DND-41 (cell line): ENCODE measurements around the gene DIAPH2.

ENCODE experiments used
- ATAC-seq: fragments of 200-7000 bp; cut with Tn5 transposase; 3 replicates; pipeline ENCODE4 v1.9.1; 2021; ENCODE audit warnings: low read depth; ENCODE audit not compliant: insufficient read depth
- DNase-seq: peaks from one replicate; pipeline ENCODE4 v3.0.0-alpha.2; 2020
- H2AFZ ChIP-seq: 2 replicates; pipeline ENCODE4 v1.6.0; 2012; ENCODE audit warnings: low read depth, low read length
- H3K27ac ChIP-seq: 2 replicates; pipeline ENCODE4 v1.5.1; 2012; ENCODE audit warnings: low read length, inconsistent platforms
- H3K27me3 ChIP-seq: fragments of 200-600 bp; sonication (generic); 2 replicates; pipeline ENCODE4 v1.6.0; 2012; ENCODE audit warnings: low read length, mild to moderate bottlenecking, inconsistent platforms; ENCODE audit not compliant: insufficient read depth, poor library complexity
- H3K36me3 ChIP-seq: 2 replicates; pipeline ENCODE4 v1.5.1; 2012; ENCODE audit warnings: low read length, inconsistent platforms; ENCODE audit not compliant: insufficient read depth
- H3K4me1 ChIP-seq: 2 replicates; pipeline ENCODE4 v1.5.1; 2012; ENCODE audit warnings: mild to moderate bottlenecking, low read length; ENCODE audit not compliant: insufficient read depth
- H3K4me2 ChIP-seq: 2 replicates; pipeline ENCODE4 v1.6.0; 2012; ENCODE audit warnings: mild to moderate bottlenecking, moderate library complexity, low read length, inconsistent platforms; ENCODE audit not compliant: insufficient read depth
- H3K4me3 ChIP-seq, 2 experiments: fragments of 200-600 bp in 1 of 2; shearing (Covaris generic) in 1 of 2; 2 replicates each; pipeline ENCODE4 v1.5.1; 2012 to 2016; ENCODE audit warnings: inconsistent platforms in 2 of 2, low read length in 2 of 2, mild to moderate bottlenecking in 2 of 2, low read depth in 1 of 2, moderate library complexity in 1 of 2
- H3K79me2 ChIP-seq: 2 replicates; pipeline ENCODE4 v1.6.0; 2012; ENCODE audit warnings: low read length, inconsistent platforms; ENCODE audit not compliant: insufficient read depth
- H3K9ac ChIP-seq: 2 replicates; pipeline ENCODE4 v1.6.0; 2012; ENCODE audit warnings: low read depth, mild to moderate bottlenecking, inconsistent platforms, low read length, moderate library complexity
- H3K9me3 ChIP-seq: 2 replicates; pipeline ENCODE4 v1.5.1; 2012; ENCODE audit warnings: low read length, moderate library complexity, mild to moderate bottlenecking, inconsistent platforms; ENCODE audit not compliant: insufficient read depth, severe bottlenecking
- H4K20me1 ChIP-seq: 2 replicates; pipeline ENCODE4 v1.6.0; 2012; ENCODE audit warnings: low read length; ENCODE audit not compliant: insufficient read depth
- CTCF ChIP-seq: IDR thresholded peaks from 2 replicates; pipeline ENCODE4 v1.5.1; 2012; ENCODE audit warnings: borderline replicate concordance, low read length, moderate library complexity, mild to moderate bottlenecking; ENCODE audit not compliant: poor library complexity, severe bottlenecking; ENCODE audit errors: extremely low read depth
- EZH2 ChIP-seq: IDR thresholded peaks from 3 replicates; pipeline ENCODE4 v1.6.1; 2012; ENCODE audit warnings: borderline replicate concordance, low read depth, mild to moderate bottlenecking, moderate library complexity, low read length, inconsistent platforms; ENCODE audit not compliant: severe bottlenecking

DIAPH2 gene

GRCh38 chrX:96861218-96861617, 176.6 kb downstream of the DIAPH2 start:
- no peak for DNase-seq
- Histone ChIP-seq H2AFZ (no peak overlapping the region), H4K20me1 (no peaks in the 10 kb centered on the region), H3K4me3 (no peak overlapping the region), H3K4me1 (no peaks in the 10 kb centered on the region), H3K4me2 (no peak overlapping the region), H3K79me2 (no peaks in the 10 kb centered on the region), H3K27me3 (no peaks in the 10 kb centered on the region), H3K9me3 (no peaks in the 10 kb centered on the region), H3K36me3 (no peaks in the 10 kb centered on the region), H3K9ac (no peak overlapping the region), H3K27ac (no peak overlapping the region)
- TF ChIP-seq EZH2: no peak
- TF ChIP-seq CTCF: no peak
- no peak for ATAC-seq

- ATAC-seq: no peak
- no peaks in the 10 kb centered on the region for H3K27me3 ChIP-seq
- no peak overlapping the region for H3K9ac ChIP-seq
- TF ChIP-seq EZH2 (no peak), CTCF (no peak)
- H3K9me3 ChIP-seq: no peaks in the 10 kb centered on the region
- no peak overlapping the region for H2AFZ ChIP-seq
- H3K36me3 ChIP-seq: no peaks in the 10 kb centered on the region
- DNase-seq: no peak
- H4K20me1 ChIP-seq: no peaks in the 10 kb centered on the region
- H3K79me2 ChIP-seq: no peaks in the 10 kb centered on the region
- no peak overlapping the region for H3K4me2 ChIP-seq
- H3K27ac ChIP-seq: no peak overlapping the region
- H3K4me1 ChIP-seq: no peaks in the 10 kb centered on the region
- H3K4me3 ChIP-seq: no peak overlapping the region
These were observed 177.0 kb downstream of the DIAPH2 start for GRCh38 chrX:96861661-96862060.

GRCh38 chrX:96883608-96884007, 199.0 kb downstream of the DIAPH2 start, which contains the start of gene RPA4:
Gene RPA4 (plus strand): TSS chrX:96883908. CDS start chrX:96884311, 403 bp downstream.
- Histone ChIP-seq H3K36me3 (peaks cover 5% of the 10 kb centered on the region; the same call in 1 of the 2 replicates), H2AFZ (no peak within 1 kb of the TSS), H3K27me3 (no peaks in the 10 kb centered on the region), H3K4me3 (no peak within 1 kb of the TSS), H4K20me1 (no peaks in the 10 kb centered on the region), H3K9ac (no peak within 1 kb of the TSS), H3K4me2 (no peak within 1 kb of the TSS), H3K4me1 (no peaks in the 10 kb centered on the region), H3K9me3 (no peaks in the 10 kb centered on the region), H3K27ac (no peak within 1 kb of the TSS), H3K79me2 (no peaks in the 10 kb centered on the region)
- TF ChIP-seq EZH2 (no peak), CTCF (no peak)
- no peak for ATAC-seq
- DNase-seq: no peak

- Histone ChIP-seq H3K9ac (no peak overlapping the region), H4K20me1 (no peaks in the 10 kb centered on the region), H3K27ac (no peak overlapping the region), H3K9me3 (no peaks in the 10 kb centered on the region), H2AFZ (no peak overlapping the region), H3K4me3 (no peak overlapping the region), H3K36me3 (peaks cover 5% of the 10 kb centered on the region; the same call in 1 of the 2 replicates), H3K27me3 (no peaks in the 10 kb centered on the region), H3K4me1 (no peaks in the 10 kb centered on the region), H3K79me2 (no peaks in the 10 kb centered on the region), H3K4me2 (no peak overlapping the region)
- TF ChIP-seq EZH2: no peak
- TF ChIP-seq CTCF: no peak
- ATAC-seq (no peak), DNase-seq (no peak)
These were observed 199.4 kb downstream of the DIAPH2 start for GRCh38 chrX:96884027-96884426.
